ENCODE measurements around the gene AKAP6. TPM values are rescaled to one million over a fixed set of nuclear protein-coding genes. Genes with fewer than 3 reads are reported as not detected.
A peak's percentile ranks its signal among the peaks of the same experiment; 100 is the strongest.

AKAP6 gene
- total RNA-seq, 4 donors from 2014 or later = 1.1 to 16.0 (median 6.0) TPM

GRCh38 chr14:32412103-32412502 is 83.0 kb downstream of the AKAP6 start:
- H3K36me3 ChIP-seq = no peaks in the 10 kb centered on the region
- 95 to 100% methylated on average over 1 of the region's 1 CpG for WGBS, 2 donors
- no peak for DNase-seq

GRCh38 chr14:32412532-32412931 is 83.4 kb downstream of the AKAP6 start:
- 36 to 47% methylated on average over 2 of the region's 2 CpGs for WGBS, 2 donors
- Histone ChIP-seq H3K4me3 (no peak overlapping the region), H3K9me3 (no peaks in the 10 kb centered on the region), H3K4me1 (peaks cover 0 to 42% (median 3%) of the 10 kb centered on the region in 3 donors), H3K27me3 (no peaks in the 10 kb centered on the region), H3K27ac (no peak overlapping the region), H3K36me3 (no peaks in the 10 kb centered on the region)
- DNase-seq = no peak
- no peak for TF ChIP-seq CTCF (IDR thresholded peaks at IDR 0.05)
- TF ChIP-seq POLR2A (IDR thresholded peaks at IDR 0.05) = no peak
- intact Hi-C loops (cut with DNase I) = no loop called here

More at GRCh38 chr14:32412103-32412502, 83.0 kb downstream of the AKAP6 start:
- H3K27ac ChIP-seq = no peak overlapping the region
- intact Hi-C loops (cut with DNase I) = no loop called here
- no peak overlapping the region for H3K4me3 ChIP-seq
- TF ChIP-seq CTCF (IDR thresholded peaks at IDR 0.05) (no peak), POLR2A (IDR thresholded peaks at IDR 0.05) (no peak)
- H3K9me3 ChIP-seq = no peaks in the 10 kb centered on the region
- peaks cover 0 to 38% (median 3%) of the 10 kb centered on the region in 3 donors for H3K4me1 ChIP-seq
- H3K27me3 ChIP-seq = no peaks in the 10 kb centered on the region

- intact Hi-C loops (cut with DNase I) = no loop called here
- Histone ChIP-seq H3K36me3 (no peaks in the 10 kb centered on the region), H3K27me3 (no peaks in the 10 kb centered on the region), H3K27ac (peak overlapping the region in 3 of 4 donors; percentile 65 to 81 (median 80)), H3K4me1 (peaks cover 0 to 58% (median 3%) of the 10 kb centered on the region in 3 donors), H3K4me3 (no peak overlapping the region), H3K9me3 (no peaks in the 10 kb centered on the region)
- no peak for DNase-seq
- 27 to 29% methylated on average over 4 of the region's 4 CpGs for WGBS, 2 donors
- TF ChIP-seq CTCF (IDR thresholded peaks at IDR 0.05) = no peak
- no peak for TF ChIP-seq POLR2A (IDR thresholded peaks at IDR 0.05)
These were observed 85.0 kb downstream of the AKAP6 start for GRCh38 chr14:32413967-32414640.

GRCh38 chr14:32414808-32415255 is 85.7 kb downstream of the AKAP6 start:
- Histone ChIP-seq H3K36me3 (no peaks in the 10 kb centered on the region), H3K4me3 (no peak overlapping the region), H3K27me3 (no peaks in the 10 kb centered on the region), H3K4me1 (peaks cover 0 to 65% (median 3%) of the 10 kb centered on the region in 3 donors), H3K27ac (peak overlapping the region in 3 of 4 donors; percentile 65 to 81 (median 80)), H3K9me3 (no peaks in the 10 kb centered on the region)
- WGBS, 2 donors = 37 to 38% methylated on average over 3 of the region's 3 CpGs
- TF ChIP-seq CTCF (IDR thresholded peaks at IDR 0.05) = no peak
- no peak for DNase-seq
- intact Hi-C loops (cut with DNase I) = no loop called here

- Histone ChIP-seq H3K9me3 (peaks cover 0 to 7% (median 0%) of the 10 kb centered on the region in 3 donors), H3K4me1 (peaks cover 0 to 56% (median 3%) of the 10 kb centered on the region in 3 donors), H3K27me3 (no peaks in the 10 kb centered on the region), H3K36me3 (no peaks in the 10 kb centered on the region), H3K4me3 (no peak overlapping the region), H3K27ac (peak overlapping the region in 3 of 4 donors; percentile 62 to 68 (median 67))
- TF ChIP-seq POLR2A (IDR thresholded peaks at IDR 0.05) (no peak), CTCF (IDR thresholded peaks at IDR 0.05) (no peak)
- WGBS, 2 donors = 29 to 30% methylated on average over 4 of the region's 4 CpGs
- no peak for DNase-seq
- intact Hi-C loops (cut with DNase I) = no loop called here
These were observed 89.0 kb downstream of the AKAP6 start for GRCh38 chr14:32417956-32418552.
